ENCODE measurements around the gene CCBE1.
A peak's percentile ranks its signal among the peaks of the same experiment; 100 is the strongest.

The CCBE1 gene

DNA sequence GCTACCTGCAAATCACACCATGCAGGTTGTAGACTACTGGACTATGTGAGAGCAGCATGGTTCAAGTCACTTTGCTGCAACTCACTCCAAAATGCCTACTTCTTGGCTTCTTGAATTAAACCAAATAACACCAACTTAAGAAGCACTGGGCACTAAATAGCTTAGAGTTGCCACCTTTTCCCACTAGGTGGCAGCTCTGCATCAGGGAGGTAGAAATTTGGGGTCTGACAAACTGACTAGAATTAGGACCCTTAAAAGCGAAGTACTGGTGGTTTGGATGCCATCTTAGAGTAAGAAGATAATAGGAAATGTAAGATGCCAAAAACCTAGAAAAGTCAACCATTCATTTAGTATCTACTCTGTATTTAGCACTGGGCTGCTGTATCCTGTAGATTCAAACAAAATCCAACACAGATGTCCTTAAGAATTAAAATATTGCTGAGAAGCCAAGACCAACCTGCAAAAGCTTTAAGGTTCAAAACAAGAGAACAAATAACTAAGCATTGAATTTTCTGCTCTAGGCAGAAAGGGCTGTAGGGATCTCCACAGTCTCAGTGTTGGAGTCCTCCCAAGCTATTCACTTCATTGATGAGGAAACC, 65.5 kb downstream of the CCBE1 start:
- TF ChIP-seq CTCF (IDR thresholded peaks at IDR 0.05; ENCODE audit: poor library complexity, severe bottlenecking): peak; percentile 85
- ATAC-seq (ENCODE audit: low read depth): 0 out of 3 replicates have a peak, but pooled peaks have one; percentile 25
- peaks cover 2% of the 10 kb centered on the region for H3K4me1 ChIP-seq (ENCODE audit: insufficient read depth, poor library complexity, severe bottlenecking)
- H3K4me3 ChIP-seq (ENCODE audit: severe bottlenecking): no peak overlapping the region
- no peak for DNase-seq (ENCODE audit: low spot score)
- no peaks in the 10 kb centered on the region for H3K9me3 ChIP-seq (ENCODE audit: severe bottlenecking)
- H3K27me3 ChIP-seq (ENCODE audit: insufficient read depth, poor library complexity, severe bottlenecking): no peaks in the 10 kb centered on the region
- H3K27ac ChIP-seq (ENCODE audit: poor library complexity, severe bottlenecking): no peak overlapping the region
- H3K36me3 ChIP-seq (ENCODE audit: low read depth): no peaks in the 10 kb centered on the region

GRCh38 chr18:59629894-59630293, 67.3 kb downstream of the CCBE1 start:
- TF ChIP-seq CTCF (IDR thresholded peaks at IDR 0.05; ENCODE audit: poor library complexity, severe bottlenecking): no peak
- no peak for DNase-seq (ENCODE audit: low spot score)
- no peak for ATAC-seq (ENCODE audit: low read depth)
- H3K9me3 ChIP-seq (ENCODE audit: severe bottlenecking): no peaks in the 10 kb centered on the region
- no peaks in the 10 kb centered on the region for H3K27me3 ChIP-seq (ENCODE audit: insufficient read depth, poor library complexity, severe bottlenecking)
- H3K4me1 ChIP-seq (ENCODE audit: insufficient read depth, poor library complexity, severe bottlenecking): no peaks in the 10 kb centered on the region
- H3K36me3 ChIP-seq (ENCODE audit: low read depth): no peaks in the 10 kb centered on the region
- no peak overlapping the region for H3K27ac ChIP-seq (ENCODE audit: poor library complexity, severe bottlenecking)
- H3K4me3 ChIP-seq (ENCODE audit: severe bottlenecking): no peak overlapping the region

DNA sequence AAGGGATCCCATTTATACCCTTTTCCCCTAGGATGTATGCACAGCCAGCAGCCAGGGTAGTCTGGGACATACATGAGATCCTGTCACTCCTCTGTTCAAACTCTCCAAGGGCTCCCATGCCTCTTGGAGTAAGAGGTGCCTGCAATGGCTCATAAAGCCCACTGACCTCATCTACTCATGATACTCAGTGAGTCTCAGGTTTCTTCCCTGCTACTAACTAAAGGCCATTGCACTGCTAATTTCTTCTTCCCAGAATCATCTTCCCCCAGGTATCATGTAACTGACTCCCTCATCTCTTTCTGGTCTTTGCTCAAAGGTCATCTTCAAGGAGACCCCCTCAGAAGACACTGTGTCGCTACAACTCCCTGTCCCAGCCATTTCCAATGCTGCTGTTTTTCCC, 68.2 kb downstream of the CCBE1 start:
- Histone ChIP-seq H3K27me3 (ENCODE audit: insufficient read depth, poor library complexity, severe bottlenecking) (no peaks in the 10 kb centered on the region), H3K9me3 (ENCODE audit: severe bottlenecking) (no peaks in the 10 kb centered on the region), H3K36me3 (ENCODE audit: low read depth) (no peaks in the 10 kb centered on the region), H3K27ac (ENCODE audit: poor library complexity, severe bottlenecking) (no peak overlapping the region), H3K4me1 (ENCODE audit: insufficient read depth, poor library complexity, severe bottlenecking) (peaks cover 2% of the 10 kb centered on the region), H3K4me3 (ENCODE audit: severe bottlenecking) (no peak overlapping the region)
- no peak for DNase-seq (ENCODE audit: low spot score)
- TF ChIP-seq CTCF (IDR thresholded peaks at IDR 0.05; ENCODE audit: poor library complexity, severe bottlenecking): no peak
- 0 out of 3 replicates have a peak, but pooled peaks have one; percentile 12 for ATAC-seq (ENCODE audit: low read depth)

GRCh38 chr18:59627414-59627813, 69.8 kb downstream of the CCBE1 start:
- no peak overlapping the region for H3K27ac ChIP-seq (ENCODE audit: poor library complexity, severe bottlenecking)
- H3K4me3 ChIP-seq (ENCODE audit: severe bottlenecking): no peak overlapping the region
- no peaks in the 10 kb centered on the region for H3K27me3 ChIP-seq (ENCODE audit: insufficient read depth, poor library complexity, severe bottlenecking)
- peaks cover 7% of the 10 kb centered on the region for H3K4me1 ChIP-seq (ENCODE audit: insufficient read depth, poor library complexity, severe bottlenecking)
- no peaks in the 10 kb centered on the region for H3K9me3 ChIP-seq (ENCODE audit: severe bottlenecking)
- DNase-seq (ENCODE audit: low spot score) (no peak), ATAC-seq (ENCODE audit: low read depth) (no peak)
- no peak for TF ChIP-seq CTCF (IDR thresholded peaks at IDR 0.05; ENCODE audit: poor library complexity, severe bottlenecking)
- H3K36me3 ChIP-seq (ENCODE audit: low read depth): no peaks in the 10 kb centered on the region

DNA sequence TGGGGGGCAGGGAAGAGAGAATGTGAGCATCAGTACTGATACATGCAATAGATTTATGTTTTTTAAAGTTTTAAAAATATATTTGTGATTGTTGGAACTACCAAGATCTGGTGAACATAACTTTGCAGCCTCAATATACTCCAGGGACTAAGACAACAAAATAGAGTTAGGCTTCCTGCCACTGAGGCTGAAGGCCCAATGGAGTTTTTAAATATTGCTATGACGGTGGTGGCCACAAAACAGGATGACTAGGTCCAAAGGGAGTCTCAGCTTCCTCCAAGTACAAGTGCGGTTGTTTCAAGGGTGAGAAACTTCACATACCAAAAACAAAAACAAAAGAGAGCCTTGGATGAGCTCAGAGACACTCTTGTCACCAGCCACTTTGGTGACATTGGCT, 72.9 kb downstream of the CCBE1 start:
- no peak for ATAC-seq (ENCODE audit: low read depth)

More for the DNA sequence above, 72.9 kb downstream of the CCBE1 start:
- Histone ChIP-seq H3K9me3 (ENCODE audit: severe bottlenecking) (no peaks in the 10 kb centered on the region), H3K4me3 (ENCODE audit: severe bottlenecking) (no peak overlapping the region), H3K27me3 (ENCODE audit: insufficient read depth, poor library complexity, severe bottlenecking) (no peaks in the 10 kb centered on the region), H3K36me3 (ENCODE audit: low read depth) (no peaks in the 10 kb centered on the region), H3K27ac (ENCODE audit: poor library complexity, severe bottlenecking) (no peak overlapping the region), H3K4me1 (ENCODE audit: insufficient read depth, poor library complexity, severe bottlenecking) (peaks cover 26% of the 10 kb centered on the region)
- no peak for TF ChIP-seq CTCF (IDR thresholded peaks at IDR 0.05; ENCODE audit: poor library complexity, severe bottlenecking)
- DNase-seq (ENCODE audit: low spot score): no peak

All from RWPE2 (cell line).